ENCODE data around the gene ENPP1.

The ENPP1 gene

DNA sequence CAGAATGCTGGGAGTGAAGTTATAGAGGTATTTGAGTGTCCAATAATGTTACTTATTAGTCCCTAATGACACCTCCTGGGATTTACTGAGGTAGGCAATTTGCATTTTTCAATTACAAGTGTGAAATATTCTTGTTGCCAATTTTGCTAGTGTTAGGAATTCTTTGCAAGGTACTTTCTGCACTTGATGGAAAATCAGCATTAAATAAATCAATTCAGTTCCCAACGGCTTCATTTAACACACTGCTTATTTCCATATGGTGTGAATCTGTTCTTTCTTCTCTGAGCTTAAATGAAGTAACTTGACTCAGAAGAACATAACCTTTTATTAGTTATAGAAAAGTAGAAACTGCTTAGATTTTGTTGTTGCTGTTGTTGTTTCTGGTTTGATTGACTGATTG, 122.2 kb downstream of the ENPP1 start:
- TF ChIP-seq, protein P1, sequence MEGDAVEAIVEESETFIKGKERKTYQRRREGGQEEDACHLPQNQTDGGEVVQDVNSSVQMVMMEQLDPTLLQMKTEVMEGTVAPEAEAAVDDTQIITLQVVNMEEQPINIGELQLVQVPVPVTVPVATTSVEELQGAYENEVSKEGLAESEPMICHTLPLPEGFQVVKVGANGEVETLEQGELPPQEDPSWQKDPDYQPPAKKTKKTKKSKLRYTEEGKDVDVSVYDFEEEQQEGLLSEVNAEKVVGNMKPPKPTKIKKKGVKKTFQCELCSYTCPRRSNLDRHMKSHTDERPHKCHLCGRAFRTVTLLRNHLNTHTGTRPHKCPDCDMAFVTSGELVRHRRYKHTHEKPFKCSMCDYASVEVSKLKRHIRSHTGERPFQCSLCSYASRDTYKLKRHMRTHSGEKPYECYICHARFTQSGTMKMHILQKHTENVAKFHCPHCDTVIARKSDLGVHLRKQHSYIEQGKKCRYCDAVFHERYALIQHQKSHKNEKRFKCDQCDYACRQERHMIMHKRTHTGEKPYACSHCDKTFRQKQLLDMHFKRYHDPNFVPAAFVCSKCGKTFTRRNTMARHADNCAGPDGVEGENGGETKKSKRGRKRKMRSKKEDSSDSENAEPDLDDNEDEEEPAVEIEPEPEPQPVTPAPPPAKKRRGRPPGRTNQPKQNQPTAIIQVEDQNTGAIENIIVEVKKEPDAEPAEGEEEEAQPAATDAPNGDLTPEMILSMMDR (IDR thresholded peaks at IDR 0.05), result no peak
- no peak overlapping the region for H3K27ac ChIP-seq

DNA sequence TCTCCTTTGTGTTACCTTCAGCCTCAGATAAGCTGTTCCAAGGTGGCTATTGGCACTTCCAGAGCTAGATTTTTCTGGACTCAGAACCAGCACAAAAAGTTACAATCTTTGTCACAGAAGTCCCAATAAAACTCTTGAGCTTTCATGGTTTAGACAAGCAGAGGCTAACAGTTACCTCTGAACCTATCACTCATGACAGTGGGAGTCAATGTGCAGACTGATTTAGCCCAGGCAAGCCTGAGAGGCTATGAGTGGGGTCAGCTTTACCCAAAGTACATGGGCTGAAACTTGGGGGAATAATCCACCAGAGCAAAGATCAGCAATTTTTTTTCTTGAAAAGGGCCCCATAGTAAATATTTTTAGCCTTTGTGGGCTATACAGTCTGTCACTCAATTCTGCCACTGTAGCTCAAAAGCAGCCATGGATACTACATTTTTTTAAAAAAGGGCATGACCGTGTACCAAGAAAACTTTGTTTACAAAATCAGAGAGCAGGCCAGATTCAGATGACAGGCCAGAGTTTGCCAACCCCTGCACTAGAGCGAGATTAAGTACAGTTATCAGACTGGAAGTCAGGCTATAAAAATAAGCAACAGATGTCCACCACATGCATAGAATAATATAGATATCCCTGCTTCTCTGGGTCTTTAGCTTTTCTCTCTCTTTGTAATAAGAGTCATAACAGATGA, 123.4 kb downstream of the ENPP1 start:
- H3K9me3 ChIP-seq, result no peaks in the 10 kb centered on the region
- no peaks in the 10 kb centered on the region for H3K4me1 ChIP-seq (ENCODE audit: control insufficient read depth in 1 of 2, insufficient read depth in 1 of 2, low read depth in 1 of 2, low read length in 1 of 2)
- no peak overlapping the region for H3K27ac ChIP-seq
- H3K4me3 ChIP-seq (ENCODE audit: low read depth in 1 of 2, low read length in 1 of 2), result no peak overlapping the region
- H3K27me3 ChIP-seq, result no peaks in the 10 kb centered on the region
- no peaks in the 10 kb centered on the region for H3K36me3 ChIP-seq
- TF ChIP-seq, protein P1 (IDR thresholded peaks at IDR 0.05), result no peak

More for the DNA sequence above, 122.2 kb downstream of the ENPP1 start:
- Histone ChIP-seq H3K27me3 (peaks cover 3% of the 10 kb centered on the region), H3K9me3 (no peaks in the 10 kb centered on the region), H3K36me3 (no peaks in the 10 kb centered on the region), H3K4me3 (ENCODE audit: low read depth in 1 of 2, low read length in 1 of 2) (no peak overlapping the region), H3K4me1 (ENCODE audit: control insufficient read depth in 1 of 2, insufficient read depth in 1 of 2, low read depth in 1 of 2, low read length in 1 of 2) (no peaks in the 10 kb centered on the region)

DNA sequence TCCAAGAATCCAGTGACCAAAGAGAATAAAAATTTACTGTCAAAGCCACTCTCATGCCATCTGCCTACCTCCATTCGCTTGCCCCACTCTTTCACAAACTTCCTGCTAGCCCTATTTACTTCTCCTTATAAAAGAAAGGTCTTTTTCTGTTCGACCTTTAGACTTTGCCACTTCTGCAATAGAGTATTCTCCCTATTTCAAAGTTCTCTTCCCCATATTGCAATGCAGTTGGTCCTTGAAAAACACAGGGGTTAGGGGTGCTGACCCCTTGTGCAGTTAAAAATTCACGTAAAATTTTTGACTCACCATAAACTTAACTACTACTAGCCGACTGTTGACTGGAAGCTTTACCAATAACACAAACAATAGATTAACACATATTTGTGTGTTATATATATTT, 128.3 kb downstream of the ENPP1 start:
- H3K4me1 ChIP-seq (ENCODE audit: control insufficient read depth in 1 of 2, insufficient read depth in 1 of 2, low read depth in 1 of 2, low read length in 1 of 2), result no peaks in the 10 kb centered on the region
- TF ChIP-seq, protein P1 (IDR thresholded peaks at IDR 0.05), result no peak
- H3K4me3 ChIP-seq (ENCODE audit: low read depth in 1 of 2, low read length in 1 of 2), result no peak overlapping the region
- H3K27me3 ChIP-seq, result no peaks in the 10 kb centered on the region
- H3K36me3 ChIP-seq, result no peaks in the 10 kb centered on the region
- no peak overlapping the region for H3K27ac ChIP-seq
- no peaks in the 10 kb centered on the region for H3K9me3 ChIP-seq

DNA sequence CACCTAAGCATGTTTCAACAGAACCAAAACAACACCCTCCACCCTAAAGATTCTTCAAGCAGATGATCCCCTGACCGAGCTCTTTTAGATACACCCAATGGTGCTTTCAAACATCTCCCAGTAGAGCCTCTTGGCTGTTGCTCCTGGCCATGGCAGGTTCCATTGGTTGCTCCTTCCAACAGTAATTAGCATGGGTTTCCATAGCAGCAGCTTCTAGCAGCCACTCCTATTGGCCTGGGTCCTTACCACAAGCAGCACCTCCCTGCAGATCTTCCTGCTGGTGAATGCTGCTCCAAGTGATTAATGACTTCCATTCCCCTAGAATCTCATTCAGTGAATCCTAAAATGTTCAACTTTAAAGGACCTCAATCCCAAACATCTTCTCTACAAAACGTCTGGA, 129.4 kb downstream of the ENPP1 start:
- no peaks in the 10 kb centered on the region for H3K27me3 ChIP-seq
- no peak overlapping the region for H3K27ac ChIP-seq
- no peaks in the 10 kb centered on the region for H3K4me1 ChIP-seq (ENCODE audit: control insufficient read depth in 1 of 2, insufficient read depth in 1 of 2, low read depth in 1 of 2, low read length in 1 of 2)
- H3K4me3 ChIP-seq (ENCODE audit: low read depth in 1 of 2, low read length in 1 of 2), result no peak overlapping the region
- H3K9me3 ChIP-seq, result no peaks in the 10 kb centered on the region
- TF ChIP-seq, protein P1 (IDR thresholded peaks at IDR 0.05), result no peak
- H3K36me3 ChIP-seq, result no peaks in the 10 kb centered on the region

DNA sequence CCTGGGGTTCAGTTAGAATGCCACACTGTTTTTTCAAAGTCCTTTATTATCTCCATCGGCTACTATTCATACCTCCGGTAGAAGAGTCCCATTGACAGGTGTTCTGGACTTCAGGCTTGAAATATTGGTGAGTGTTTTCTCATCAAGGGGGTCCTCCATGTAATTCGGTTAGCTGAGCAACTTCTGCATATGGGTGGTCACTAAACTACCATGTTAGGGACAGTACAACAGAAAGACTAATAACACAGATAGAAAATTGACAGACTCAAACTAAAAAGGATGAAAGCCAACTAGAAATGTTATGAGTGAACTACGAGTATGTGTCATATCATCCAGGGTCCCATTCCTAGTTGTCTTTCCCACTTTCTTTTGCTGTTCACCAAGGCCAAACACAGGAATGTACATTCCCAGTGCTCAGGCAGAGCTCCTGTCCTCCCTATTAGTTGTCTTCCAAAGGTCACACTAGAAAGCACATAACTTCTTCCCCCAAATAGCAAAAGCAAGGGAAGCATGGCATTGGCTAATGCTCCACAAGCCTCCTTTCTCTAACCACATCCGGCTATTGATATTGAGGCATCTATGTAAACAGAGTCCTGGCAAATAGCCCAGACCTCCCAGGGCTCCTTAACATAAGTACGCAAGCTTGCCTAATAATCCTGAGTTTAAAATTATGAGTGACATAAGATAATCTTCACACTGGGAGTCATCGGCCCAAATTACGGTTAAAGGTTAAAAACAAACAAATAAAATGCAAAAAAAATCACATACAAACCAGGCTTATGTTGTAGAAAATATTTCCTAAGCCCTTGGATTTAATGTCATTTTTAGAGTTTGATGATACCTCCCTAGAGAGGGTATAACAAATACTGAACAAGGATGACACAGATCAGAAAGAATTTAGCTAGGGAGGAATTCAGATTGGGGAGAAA, 130.1 kb downstream of the ENPP1 start:
- H3K4me1 ChIP-seq (ENCODE audit: control insufficient read depth in 1 of 2, insufficient read depth in 1 of 2, low read depth in 1 of 2, low read length in 1 of 2), result no peaks in the 10 kb centered on the region
- no peaks in the 10 kb centered on the region for H3K36me3 ChIP-seq
- TF ChIP-seq, protein P1 (IDR thresholded peaks at IDR 0.05), result no peak
- H3K27me3 ChIP-seq, result no peaks in the 10 kb centered on the region
- no peak overlapping the region for H3K27ac ChIP-seq
- no peak overlapping the region for H3K4me3 ChIP-seq (ENCODE audit: low read depth in 1 of 2, low read length in 1 of 2)
- H3K9me3 ChIP-seq, result no peaks in the 10 kb centered on the region
